Natural killer cell (primary cell): Measurements from ENCODE around the gene PTCH2. TPM values are rescaled to one million over a fixed set of nuclear protein-coding genes. Genes with fewer than 3 reads are reported as not detected.

Experiments
- ATAC-seq, 3 donors: fragments of 150-1000 bp in 2 of 3; fragments of 200-7000 bp in 1 of 3; cut with Tn5 transposase; 1 replicate in 1 of 3; 2 replicates in 2 of 3; pipeline ENCODE4 v1.10.0; 2021; ENCODE audit warnings: mild to moderate bottlenecking in 2 of 3, moderate library complexity in 2 of 3
- DNase-seq, 2 donors: peaks; one replicate each; pipeline versions ENCODE4 v3.0.0 to v3.0.0-alpha.2; 2013 to 2021; ENCODE audit warnings: mixed read lengths in 1 of 2
- H3K27ac ChIP-seq: one replicate; pipeline ENCODE4 v1.5.1; 2013; ENCODE audit warnings: mild to moderate bottlenecking, low read length
- H3K27me3 ChIP-seq: one replicate; pipeline ENCODE4 v1.6.1; 2013; ENCODE audit warnings: low read length; ENCODE audit not compliant: control insufficient read depth, insufficient read depth
- H3K36me3 ChIP-seq: one replicate; pipeline ENCODE4 v1.6.1; 2013; ENCODE audit warnings: low read length; ENCODE audit not compliant: control insufficient read depth, insufficient read depth
- H3K4me1 ChIP-seq: one replicate; pipeline ENCODE4 v1.6.1; 2013; ENCODE audit warnings: low read length; ENCODE audit not compliant: control insufficient read depth, insufficient read depth
- H3K4me3 ChIP-seq: one replicate; pipeline ENCODE4 v1.5.1; 2013; ENCODE audit warnings: low read length
- H3K9me3 ChIP-seq: one replicate; pipeline ENCODE4 v1.6.1; 2013; ENCODE audit warnings: low read length; ENCODE audit not compliant: control insufficient read depth, insufficient read depth
- H3K27ac Mint-ChIP-seq, 2 donors: one replicate each; pipeline ENCODE4 v1.8.0; 2022; ENCODE audit warnings: mild to moderate bottlenecking in 2 of 2, mixed read lengths in 2 of 2, moderate library complexity in 1 of 2
- H3K27me3 Mint-ChIP-seq, 2 donors: one replicate each; pipeline ENCODE4 v1.8.0; 2022; ENCODE audit warnings: low read depth in 2 of 2, mixed read lengths in 2 of 2
- H3K36me3 Mint-ChIP-seq: one replicate; pipeline ENCODE4 v1.8.0; 2022; ENCODE audit warnings: mixed read lengths
- H3K4me1 Mint-ChIP-seq, 2 donors: one replicate each; pipeline ENCODE4 v1.8.0; 2022; ENCODE audit warnings: mixed read lengths in 2 of 2
- H3K4me3 Mint-ChIP-seq: one replicate; pipeline ENCODE4 v1.8.0; 2022; ENCODE audit warnings: mild to moderate bottlenecking, moderate library complexity, mixed read lengths
- H3K9me3 Mint-ChIP-seq, 2 donors: one replicate each; pipeline ENCODE4 v1.8.0; 2022; ENCODE audit warnings: mixed read lengths in 2 of 2
- WGBS: methylation state at CpG from one replicate; pipeline ENCODE4 v1.1.7; 2013; ENCODE audit warnings: missing lambda C conversion rate; ENCODE audit not compliant: insufficient coverage; 5-methylcytosine and 5-hydroxymethylcytosine counted together
- intact Hi-C: fragments of 100-400 bp; cut with micrococcal nuclease; formaldehyde crosslinking; loops from one replicate; pipeline ENCODE4 v1.14.2; 2022
- total RNA-seq, 4 donors: library from RNA; stranded (reverse); fragments of 120-200 nt in 1 of 4; gene quantifications; one replicate each; pipeline versions ENCODE4 v1.2.3 to v1.2.4, GENCODE V29; 2013 to 2022
- TF ChIP-seq, protein P1 (sequence below): fragments of 200-600 bp; IDR thresholded peaks from one replicate; pipeline ENCODE4 v1.8.0; 2022; ENCODE audit warnings: antibody characterized with exemption

PTCH2 gene
- total RNA-seq, 3 donors from 2014 or later (not counting 1 experiment from before 2014, with no cell fraction given) = 1.8 to 3.1 (median 2.4) TPM

DNA sequence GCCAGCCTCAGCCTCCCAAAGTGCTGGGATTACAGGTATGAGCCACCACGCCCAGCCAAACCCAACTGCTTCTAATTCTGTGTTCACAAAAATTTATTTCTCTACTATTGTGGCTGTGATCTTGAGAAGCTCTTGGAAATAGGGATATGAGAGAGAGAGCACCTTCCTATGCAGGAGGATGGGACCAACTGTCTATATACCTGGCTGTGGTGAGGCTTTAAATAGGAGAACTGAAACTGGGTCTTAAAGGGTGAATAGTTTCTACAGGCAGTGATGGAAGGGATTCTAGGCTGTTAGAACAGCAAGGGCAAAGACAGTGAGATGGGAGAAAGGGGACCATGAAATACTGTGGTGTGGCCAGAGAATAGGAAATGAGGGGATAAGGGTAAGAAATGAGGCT is 8.3 kb upstream of the PTCH2 start:
- no peaks in the 10 kb centered on the region for H3K4me1 ChIP-seq
- H3K9me3 Mint-ChIP-seq = no peaks in the 10 kb centered on the region
- intact Hi-C loops = no loop called here
- DNase-seq (no peak), ATAC-seq (no peak)
- no peaks in the 10 kb centered on the region for H3K4me1 Mint-ChIP-seq
- H3K4me3 ChIP-seq = no peak overlapping the region
- H3K27me3 Mint-ChIP-seq = no peaks in the 10 kb centered on the region
- no peaks in the 10 kb centered on the region for H3K9me3 ChIP-seq
- H3K4me3 Mint-ChIP-seq = no peak overlapping the region
- no peak overlapping the region for H3K27ac ChIP-seq
- no peaks in the 10 kb centered on the region for H3K36me3 Mint-ChIP-seq
- TF ChIP-seq, protein P1, sequence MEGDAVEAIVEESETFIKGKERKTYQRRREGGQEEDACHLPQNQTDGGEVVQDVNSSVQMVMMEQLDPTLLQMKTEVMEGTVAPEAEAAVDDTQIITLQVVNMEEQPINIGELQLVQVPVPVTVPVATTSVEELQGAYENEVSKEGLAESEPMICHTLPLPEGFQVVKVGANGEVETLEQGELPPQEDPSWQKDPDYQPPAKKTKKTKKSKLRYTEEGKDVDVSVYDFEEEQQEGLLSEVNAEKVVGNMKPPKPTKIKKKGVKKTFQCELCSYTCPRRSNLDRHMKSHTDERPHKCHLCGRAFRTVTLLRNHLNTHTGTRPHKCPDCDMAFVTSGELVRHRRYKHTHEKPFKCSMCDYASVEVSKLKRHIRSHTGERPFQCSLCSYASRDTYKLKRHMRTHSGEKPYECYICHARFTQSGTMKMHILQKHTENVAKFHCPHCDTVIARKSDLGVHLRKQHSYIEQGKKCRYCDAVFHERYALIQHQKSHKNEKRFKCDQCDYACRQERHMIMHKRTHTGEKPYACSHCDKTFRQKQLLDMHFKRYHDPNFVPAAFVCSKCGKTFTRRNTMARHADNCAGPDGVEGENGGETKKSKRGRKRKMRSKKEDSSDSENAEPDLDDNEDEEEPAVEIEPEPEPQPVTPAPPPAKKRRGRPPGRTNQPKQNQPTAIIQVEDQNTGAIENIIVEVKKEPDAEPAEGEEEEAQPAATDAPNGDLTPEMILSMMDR = no peak
- WGBS = no CpG with 5 or more reads among the region's 1 CpG
- H3K27me3 ChIP-seq = no peaks in the 10 kb centered on the region
- no peak overlapping the region for H3K27ac Mint-ChIP-seq
- H3K36me3 ChIP-seq = peaks cover 7% of the 10 kb centered on the region

DNA sequence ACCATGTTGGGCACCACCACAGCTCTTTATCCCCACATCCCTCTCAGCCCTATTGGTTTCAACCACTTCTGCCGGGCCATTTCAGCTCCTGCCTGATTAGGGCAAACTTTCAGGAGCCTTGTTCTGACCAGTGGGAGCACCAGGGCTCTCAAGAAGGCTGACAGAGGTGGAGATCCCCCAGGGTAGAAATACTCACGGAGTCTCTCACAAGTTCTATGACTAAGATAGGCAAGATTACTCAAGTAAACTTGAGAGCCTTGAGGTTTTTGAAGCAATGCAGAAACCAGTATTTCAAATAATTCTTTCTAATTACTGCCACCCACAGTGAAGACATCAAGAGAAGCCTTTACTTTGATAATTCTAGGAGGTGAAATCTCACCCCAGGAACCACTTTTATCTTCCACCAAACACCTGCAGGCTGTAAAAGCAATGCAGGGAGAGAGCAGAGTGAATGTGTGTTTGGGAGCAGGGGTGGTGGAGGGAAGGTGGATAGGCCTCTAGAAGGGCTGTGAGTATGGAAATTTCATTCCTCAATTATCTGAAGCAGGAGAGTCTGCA is 6.6 kb upstream of the PTCH2 start:
- Mint-ChIP-seq H3K4me1 (no peaks in the 10 kb centered on the region), H3K4me3 (no peak overlapping the region), H3K9me3 (no peaks in the 10 kb centered on the region), H3K27me3 (no peaks in the 10 kb centered on the region), H3K27ac (no peak overlapping the region), H3K36me3 (no peaks in the 10 kb centered on the region)
- H3K4me1 ChIP-seq = no peaks in the 10 kb centered on the region
- intact Hi-C loops = no loop called here
- no peaks in the 10 kb centered on the region for H3K27me3 ChIP-seq
- no peaks in the 10 kb centered on the region for H3K9me3 ChIP-seq
- peaks cover 5% of the 10 kb centered on the region for H3K36me3 ChIP-seq
- WGBS = 88% methylated on average over 2 of the region's 2 CpGs
- TF ChIP-seq, protein P1 = no peak
- ATAC-seq (no peak), DNase-seq (no peak)
- no peak overlapping the region for H3K4me3 ChIP-seq
- no peak overlapping the region for H3K27ac ChIP-seq

DNA sequence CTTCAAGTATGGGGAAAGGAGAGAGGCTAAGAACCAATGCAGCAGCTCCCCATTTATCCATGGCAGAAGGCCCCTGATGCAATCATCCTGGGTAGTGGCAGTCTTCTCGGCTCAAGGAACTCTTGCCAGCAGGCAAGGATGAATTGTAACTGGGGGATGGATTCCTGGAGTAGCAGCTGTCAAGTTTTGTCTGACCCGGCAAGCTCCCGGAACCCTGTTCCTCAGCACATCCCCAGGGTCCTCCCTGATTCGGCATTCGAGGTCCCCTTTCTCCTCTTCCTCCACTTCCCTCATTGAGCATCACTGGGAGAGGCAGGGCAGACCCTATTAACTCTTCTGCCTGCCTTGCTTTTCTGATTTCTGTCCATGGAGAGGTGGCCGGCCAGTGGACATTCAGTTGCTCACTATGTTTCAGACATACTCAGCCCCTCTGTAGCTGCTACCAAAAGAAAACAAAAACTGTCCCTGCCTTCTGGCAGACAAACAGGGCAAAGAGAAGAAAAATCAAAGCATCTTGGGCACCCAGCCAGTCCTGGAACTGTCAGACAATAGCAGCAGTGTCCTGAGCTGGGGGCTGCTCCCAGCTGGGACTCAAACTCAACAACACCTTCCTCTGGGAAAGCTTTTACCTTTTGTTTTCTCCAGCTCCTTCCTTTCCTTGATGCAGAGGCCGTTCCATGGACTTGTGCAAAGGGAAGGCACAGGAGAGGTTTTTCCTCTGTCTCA is 5.6 kb upstream of the PTCH2 start:
- H3K27me3 Mint-ChIP-seq = peaks cover 0 to 4% of the 10 kb centered on the region in 2 donors
- no peak for ATAC-seq
- H3K36me3 ChIP-seq = peaks cover 5% of the 10 kb centered on the region
- H3K27ac ChIP-seq = no peak overlapping the region
- no peak overlapping the region for H3K4me3 Mint-ChIP-seq
- intact Hi-C loops = no loop called here
- no peaks in the 10 kb centered on the region for H3K9me3 Mint-ChIP-seq
- no peaks in the 10 kb centered on the region for H3K9me3 ChIP-seq
- TF ChIP-seq, protein P1 = no peak
- H3K4me1 ChIP-seq = no peaks in the 10 kb centered on the region
- no peak overlapping the region for H3K4me3 ChIP-seq
- no peaks in the 10 kb centered on the region for H3K4me1 Mint-ChIP-seq
- no peak overlapping the region for H3K27ac Mint-ChIP-seq
- 88% methylated on average over 7 of the region's 7 CpGs for WGBS
- DNase-seq = no peak
- no peaks in the 10 kb centered on the region for H3K27me3 ChIP-seq
- no peaks in the 10 kb centered on the region for H3K36me3 Mint-ChIP-seq
